ENCODE data around the gene PLEKHA4. TPM values are rescaled to one million over a fixed set of nuclear protein-coding genes. Genes with fewer than 3 reads are reported as not detected.
"Not testable (repeated sequence)": the region's sequence is repeated elsewhere in the genome, so short reads cannot be mapped to it uniquely, and the experiment has no call there.

PLEKHA4 gene
- total and polyA plus RNA-seq, 2 experiments from 2014 or later = 27.1 to 29.4 TPM

DNA sequence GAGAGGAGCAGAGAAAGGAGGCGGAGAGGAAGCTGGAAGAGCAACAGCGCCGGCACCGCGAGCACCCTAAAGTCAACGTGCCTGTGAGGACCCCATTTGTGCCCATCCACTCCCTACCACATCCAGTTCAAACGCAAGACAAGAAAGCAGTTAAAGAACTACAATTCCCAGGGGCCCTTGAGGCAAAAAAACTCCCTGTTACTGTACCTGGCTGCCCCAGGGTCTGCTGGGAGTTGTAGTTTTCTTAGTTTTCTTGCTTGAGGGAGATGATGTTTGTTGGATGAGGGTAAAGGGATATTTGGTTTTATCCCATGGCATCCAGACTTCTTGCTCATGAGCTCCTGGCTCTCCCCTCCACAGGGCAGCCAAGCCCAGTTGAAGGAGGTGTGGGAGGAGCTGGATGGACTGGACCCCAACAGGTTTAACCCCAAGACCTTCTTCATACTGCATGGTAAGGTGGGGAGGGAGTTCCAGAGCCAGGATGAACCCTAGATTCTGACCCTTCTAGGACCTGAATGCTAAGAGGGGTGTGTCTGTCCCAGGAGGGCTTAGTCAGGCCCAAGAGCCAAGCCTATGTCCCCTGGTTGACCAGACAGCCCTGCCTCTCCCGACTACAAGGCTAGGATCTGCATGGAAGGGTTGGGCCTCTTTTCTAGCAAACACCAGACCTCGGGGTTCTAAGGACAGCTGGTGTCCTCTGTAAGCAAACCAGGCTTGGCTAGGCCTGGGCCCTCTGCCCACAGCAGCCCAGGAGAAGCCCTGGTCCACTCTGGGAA, 44.9 kb upstream of the PLEKHA4 start:
- Histone ChIP-seq H3K27me3 (no peaks in the 10 kb centered on the region), H3K9me3 (ENCODE audit: low read depth) (no peaks in the 10 kb centered on the region), H3K27ac (no peak overlapping the region), H3K36me3 (peaks cover 41% of the 10 kb centered on the region), H3K4me3 (no peak overlapping the region), H3K4me1 (ENCODE audit: low read depth) (no peaks in the 10 kb centered on the region)
- TF ChIP-seq, protein P1, sequence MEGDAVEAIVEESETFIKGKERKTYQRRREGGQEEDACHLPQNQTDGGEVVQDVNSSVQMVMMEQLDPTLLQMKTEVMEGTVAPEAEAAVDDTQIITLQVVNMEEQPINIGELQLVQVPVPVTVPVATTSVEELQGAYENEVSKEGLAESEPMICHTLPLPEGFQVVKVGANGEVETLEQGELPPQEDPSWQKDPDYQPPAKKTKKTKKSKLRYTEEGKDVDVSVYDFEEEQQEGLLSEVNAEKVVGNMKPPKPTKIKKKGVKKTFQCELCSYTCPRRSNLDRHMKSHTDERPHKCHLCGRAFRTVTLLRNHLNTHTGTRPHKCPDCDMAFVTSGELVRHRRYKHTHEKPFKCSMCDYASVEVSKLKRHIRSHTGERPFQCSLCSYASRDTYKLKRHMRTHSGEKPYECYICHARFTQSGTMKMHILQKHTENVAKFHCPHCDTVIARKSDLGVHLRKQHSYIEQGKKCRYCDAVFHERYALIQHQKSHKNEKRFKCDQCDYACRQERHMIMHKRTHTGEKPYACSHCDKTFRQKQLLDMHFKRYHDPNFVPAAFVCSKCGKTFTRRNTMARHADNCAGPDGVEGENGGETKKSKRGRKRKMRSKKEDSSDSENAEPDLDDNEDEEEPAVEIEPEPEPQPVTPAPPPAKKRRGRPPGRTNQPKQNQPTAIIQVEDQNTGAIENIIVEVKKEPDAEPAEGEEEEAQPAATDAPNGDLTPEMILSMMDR (IDR thresholded peaks at IDR 0.05; ENCODE audit: low read depth, low read length) = no peak
- DNase-seq (ENCODE audit: low read depth in 1 of 2, low spot score in 1 of 2) = no peak

DNA sequence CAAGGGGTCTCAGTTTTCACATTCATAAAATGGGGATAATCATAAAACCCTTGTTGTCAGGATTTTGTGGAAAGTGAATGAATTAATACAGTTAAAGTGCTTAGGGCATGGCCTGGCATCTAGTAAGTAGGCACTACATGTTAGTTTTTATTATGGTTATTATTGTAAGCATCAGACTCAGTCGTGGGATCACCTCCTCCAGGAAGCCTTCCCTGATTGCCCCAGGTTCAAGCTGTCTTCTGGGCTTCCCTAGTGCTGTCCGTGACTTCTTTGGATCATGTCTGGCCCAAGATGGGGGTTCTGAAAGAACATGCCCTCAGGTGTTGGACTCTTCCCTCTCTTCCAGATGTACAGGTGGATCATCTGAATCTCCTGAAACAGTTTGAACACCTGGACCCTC, 42.4 kb upstream of the PLEKHA4 start:
- Histone ChIP-seq H3K27ac (no peak overlapping the region), H3K9me3 (ENCODE audit: low read depth) (no peaks in the 10 kb centered on the region), H3K27me3 (no peaks in the 10 kb centered on the region), H3K4me3 (no peak overlapping the region), H3K4me1 (ENCODE audit: low read depth) (no peaks in the 10 kb centered on the region), H3K36me3 (peaks cover 32% of the 10 kb centered on the region)
- TF ChIP-seq, protein P1 (IDR thresholded peaks at IDR 0.05; ENCODE audit: low read depth, low read length) = no peak
- DNase-seq (ENCODE audit: low read depth in 1 of 2, low spot score in 1 of 2) = no peak

DNA sequence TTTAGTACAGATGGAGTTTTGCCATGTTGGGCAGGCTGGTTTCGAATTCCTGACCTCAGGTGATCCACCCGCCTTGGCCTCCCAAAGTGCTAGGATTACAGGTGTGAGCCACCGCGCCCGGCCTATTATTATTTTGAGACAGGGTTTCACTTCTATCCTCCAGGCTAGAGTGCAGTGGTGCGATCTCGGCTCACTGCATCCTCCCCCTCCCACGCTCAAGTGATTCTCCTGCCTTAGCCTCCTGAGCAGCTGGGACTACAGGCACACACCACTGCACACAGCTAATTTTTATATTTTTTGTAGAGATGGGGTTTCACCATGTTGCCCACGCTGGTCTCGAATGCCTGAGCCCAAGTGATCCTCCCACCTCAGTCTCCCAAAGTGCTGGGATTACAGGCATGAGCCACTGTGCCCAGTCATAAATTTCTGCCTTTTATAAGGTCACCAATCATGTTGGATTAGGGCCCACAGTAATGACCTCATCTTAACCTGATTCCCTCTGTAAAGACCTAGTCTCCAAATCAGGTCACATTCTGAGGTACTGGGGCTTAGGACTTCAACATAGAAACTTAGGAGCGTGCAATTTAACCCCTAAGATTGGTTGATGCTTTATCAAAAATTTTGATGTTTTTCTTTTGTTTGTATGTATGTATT, 41.1 kb upstream of the PLEKHA4 start:
- H3K4me3 ChIP-seq; H3K9me3 ChIP-seq (ENCODE audit: low read depth); H3K27me3 ChIP-seq; H3K4me1 ChIP-seq (ENCODE audit: low read depth); H3K27ac ChIP-seq; DNase-seq (ENCODE audit: low read depth in 1 of 2, low spot score in 1 of 2): not testable (repeated sequence)
- peaks cover 40% of the 10 kb centered on the region for H3K36me3 ChIP-seq

DNA sequence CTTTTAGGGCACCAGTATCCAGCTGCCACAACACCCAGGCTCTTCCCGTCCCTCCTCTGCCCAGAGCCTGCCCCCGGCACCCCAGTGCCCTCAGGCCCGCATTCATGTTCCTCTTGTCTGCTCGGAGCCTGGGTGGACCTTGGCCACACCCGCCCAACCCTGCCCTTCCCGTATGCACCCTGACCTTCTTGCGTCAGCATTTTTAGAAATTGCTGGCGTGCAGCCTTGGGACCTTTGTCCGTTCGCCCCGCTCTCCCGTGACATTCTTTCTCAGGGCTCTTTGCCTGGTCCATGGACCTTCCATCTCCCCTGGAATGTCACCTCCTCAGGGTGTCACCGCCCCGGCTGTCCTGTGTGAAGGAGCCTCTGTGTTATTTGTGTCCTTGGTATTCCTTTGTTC, 39.3 kb upstream of the PLEKHA4 start:
- peaks cover 28% of the 10 kb centered on the region for H3K36me3 ChIP-seq
- no peaks in the 10 kb centered on the region for H3K4me1 ChIP-seq (ENCODE audit: low read depth)
- no peak overlapping the region for H3K4me3 ChIP-seq
- no peak overlapping the region for H3K27ac ChIP-seq
- DNase-seq (ENCODE audit: low read depth in 1 of 2, low spot score in 1 of 2) = no peak
- no peaks in the 10 kb centered on the region for H3K27me3 ChIP-seq
- TF ChIP-seq, protein P1 (IDR thresholded peaks at IDR 0.05; ENCODE audit: low read depth, low read length) = no peak
- no peaks in the 10 kb centered on the region for H3K9me3 ChIP-seq (ENCODE audit: low read depth)

DNA sequence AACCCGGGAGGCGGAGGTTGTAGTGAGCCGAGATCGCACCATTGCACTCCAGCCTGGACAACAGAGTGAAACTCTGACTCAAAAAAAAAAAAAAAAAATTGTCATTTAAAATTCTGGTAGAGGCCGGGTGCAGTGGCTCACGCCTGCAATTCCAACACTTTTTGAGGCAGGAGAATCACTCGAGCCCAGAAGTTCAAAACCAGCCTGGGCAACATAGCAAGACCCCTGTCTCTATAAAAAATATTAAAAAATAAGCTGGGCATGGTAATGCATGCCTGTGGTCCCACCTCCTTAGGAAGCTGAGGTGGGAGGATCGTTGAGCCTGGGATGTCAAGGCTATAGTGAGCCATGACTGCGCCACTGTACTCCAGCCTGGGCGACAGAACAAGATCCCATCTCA, 37.9 kb upstream of the PLEKHA4 start:
- Histone ChIP-seq H3K4me1 (ENCODE audit: low read depth) (peaks cover 1% of the 10 kb centered on the region), H3K4me3 (no peak overlapping the region), H3K27me3 (no peaks in the 10 kb centered on the region), H3K36me3 (peaks cover 24% of the 10 kb centered on the region), H3K9me3 (ENCODE audit: low read depth) (no peaks in the 10 kb centered on the region), H3K27ac (no peak overlapping the region)
- TF ChIP-seq, protein P1 (IDR thresholded peaks at IDR 0.05; ENCODE audit: low read depth, low read length) = no peak
- no peak for DNase-seq (ENCODE audit: low read depth in 1 of 2, low spot score in 1 of 2)

DNA sequence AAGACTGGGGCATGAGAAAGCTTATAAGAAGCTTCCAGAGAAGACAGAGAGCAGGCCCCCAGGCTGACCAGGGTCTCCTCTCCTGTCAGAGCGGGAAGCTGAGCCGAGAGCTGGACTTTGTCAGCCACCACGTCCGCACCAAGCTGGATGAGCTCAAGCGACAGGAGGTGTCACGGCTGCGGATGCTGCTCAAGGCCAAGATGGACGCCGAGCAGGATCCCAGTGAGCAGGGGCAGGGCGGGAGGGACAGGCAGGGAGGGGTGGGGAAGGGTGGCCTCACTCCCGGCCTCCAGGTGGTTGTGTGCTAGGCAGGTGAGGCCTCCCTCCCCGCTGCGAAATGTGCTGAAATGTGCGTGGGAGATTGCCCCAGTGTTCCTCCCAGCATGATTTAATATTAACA, 37.2 kb upstream of the PLEKHA4 start:
- Histone ChIP-seq H3K4me1 (ENCODE audit: low read depth) (peaks cover 6% of the 10 kb centered on the region), H3K27me3 (no peaks in the 10 kb centered on the region), H3K27ac (no peak overlapping the region), H3K36me3 (peaks cover 19% of the 10 kb centered on the region), H3K9me3 (ENCODE audit: low read depth) (no peaks in the 10 kb centered on the region), H3K4me3 (no peak overlapping the region)
- TF ChIP-seq, protein P1 (IDR thresholded peaks at IDR 0.05; ENCODE audit: low read depth, low read length) = no peak
- DNase-seq (ENCODE audit: low read depth in 1 of 2, low spot score in 1 of 2) = no peak

DNA sequence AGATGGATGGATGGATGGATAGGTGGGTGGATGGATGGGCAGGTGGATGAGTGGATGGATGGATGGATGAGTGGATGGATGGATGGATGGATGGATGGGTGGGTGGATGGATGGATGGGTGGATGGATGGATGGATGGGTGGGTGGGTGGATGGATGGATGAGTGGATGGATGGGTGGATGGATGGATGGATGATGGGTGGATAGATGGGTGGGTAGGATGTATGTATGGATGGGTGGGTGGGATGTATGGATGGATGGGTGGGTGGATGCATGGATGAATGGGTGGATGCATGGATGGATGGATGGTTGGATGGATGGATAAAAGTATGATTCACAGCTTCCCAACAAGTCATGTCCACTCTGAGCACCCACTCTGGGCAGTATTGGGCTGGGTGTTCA, 35.4 kb upstream of the PLEKHA4 start:
- not testable (repeated sequence) for H3K27ac ChIP-seq; H3K27me3 ChIP-seq; H3K4me3 ChIP-seq; DNase-seq (ENCODE audit: low read depth in 1 of 2, low spot score in 1 of 2); H3K4me1 ChIP-seq (ENCODE audit: low read depth); H3K9me3 ChIP-seq (ENCODE audit: low read depth)
- peaks cover 14% of the 10 kb centered on the region for H3K36me3 ChIP-seq

DNA sequence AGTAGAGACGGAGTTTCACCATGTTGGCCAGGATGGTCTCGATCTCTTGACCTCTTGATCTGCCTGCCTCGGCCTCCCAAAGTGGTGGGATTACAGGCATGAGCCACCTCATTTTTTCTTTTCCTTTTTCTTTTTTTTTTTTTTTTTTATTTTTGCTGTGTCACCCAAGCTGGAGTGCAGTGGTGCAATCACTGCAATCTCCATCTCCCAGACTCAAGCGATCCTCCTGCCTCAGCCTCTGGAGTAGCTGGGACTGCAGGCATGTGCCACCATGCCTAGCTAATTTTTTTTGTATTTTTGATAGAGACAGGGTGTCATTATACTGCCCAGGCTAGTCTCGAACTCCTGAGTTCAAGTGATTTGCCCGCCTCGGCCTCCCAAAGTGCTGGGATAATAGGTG, 33.9 kb upstream of the PLEKHA4 start:
- not testable (repeated sequence) for H3K4me1 ChIP-seq (ENCODE audit: low read depth); H3K4me3 ChIP-seq; H3K27me3 ChIP-seq; DNase-seq (ENCODE audit: low read depth in 1 of 2, low spot score in 1 of 2); H3K27ac ChIP-seq; H3K9me3 ChIP-seq (ENCODE audit: low read depth)
- peaks cover 14% of the 10 kb centered on the region for H3K36me3 ChIP-seq
